Measurements from ENCODE around the gene RLBP1. TPM values are rescaled to one million over a fixed set of nuclear protein-coding genes. Genes with fewer than 3 reads are reported as not detected.

RLBP1 gene
- total and polyA plus RNA-seq, 9 of the 15 experiments (the other 6 are each of a cell fraction or from before 2014, with no cell fraction given) = 0.05 TPM; not detected in 8

DNA sequence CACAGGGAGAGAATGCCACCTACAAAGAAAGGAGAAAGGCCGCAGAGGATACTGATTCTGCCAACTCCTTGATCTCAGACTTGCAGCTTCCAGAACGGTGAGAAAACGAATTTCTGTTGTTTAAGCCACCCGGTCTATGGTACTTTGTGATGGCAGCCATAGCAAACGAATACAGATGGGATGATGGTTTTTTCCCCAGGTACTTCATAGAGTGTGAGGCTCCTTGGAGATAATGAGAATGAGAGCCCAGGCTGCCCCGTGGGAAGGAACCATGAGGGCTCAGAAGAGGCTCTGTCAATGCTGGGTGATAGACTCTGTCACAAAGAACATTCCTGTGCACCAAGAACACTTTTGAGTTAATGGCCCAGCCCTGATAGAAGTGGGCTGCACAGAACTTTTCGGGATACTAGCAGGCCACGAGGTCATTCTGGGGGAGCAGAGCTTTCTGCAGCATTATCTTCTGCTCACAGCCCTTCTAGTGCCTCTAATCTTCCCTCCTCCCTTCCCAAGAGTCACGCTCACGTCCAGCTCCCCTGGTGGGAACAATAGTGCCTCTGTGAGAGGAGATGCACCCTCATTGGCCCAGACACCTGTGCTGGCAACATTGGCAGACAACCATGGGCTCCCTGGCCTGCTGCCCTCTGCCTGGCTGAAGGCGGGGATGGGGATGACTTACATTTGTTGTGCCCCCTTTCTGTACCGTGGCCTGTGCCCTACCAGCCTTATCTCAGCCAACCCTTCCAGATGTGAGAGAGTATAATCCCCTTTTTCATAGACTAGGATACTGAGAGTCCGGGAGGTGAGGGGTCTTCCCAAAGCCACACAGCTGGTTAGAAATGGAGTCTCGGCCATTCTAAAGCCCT, 5.2 kb upstream of the RLBP1 start (continued):
- TF ChIP-seq ZNF592 (IDR thresholded peaks at IDR 0.05) = 0 out of 2 replicates have a peak, but pooled peaks have one; percentile 45
- TF ChIP-seq E2F8 (IDR thresholded peaks at IDR 0.05; ENCODE audit: low read depth, partially characterized antibody) = no peak
- TF ChIP-seq XRCC4 (IDR thresholded peaks at IDR 0.05; ENCODE audit: extremely low read depth, insufficient read depth, insufficient read length) = no peak
- no peak for TF ChIP-seq SMARCB1 (IDR thresholded peaks at IDR 0.05; ENCODE audit: insufficient read length, low read depth)
- TF ChIP-seq CTCF (IDR thresholded peaks at IDR 0.05 in 2 of 3, conservative IDR thresholded peaks at IDR 0.05 in 1 of 3; ENCODE audit: insufficient read depth in 2 of 3, low read depth in 1 of 3, low read length in 3 of 3) = peak in 1 of 3 experiments; percentile 2; a peak in 1 of 6 replicates
- TF ChIP-seq OTX1 (CRISPR knock-in tag; IDR thresholded peaks at IDR 0.05) = no peak
- 0 out of 2 replicates have a peak, but pooled peaks have one; percentile 36 for TF ChIP-seq MBD2 (IDR thresholded peaks at IDR 0.05; ENCODE audit: borderline replicate concordance, low read depth)
- no peak for TF ChIP-seq CHD4 (IDR thresholded peaks at IDR 0.05; ENCODE audit: insufficient read depth, insufficient replicate concordance, low read depth, low read length, poor library complexity, severe bottlenecking)
- TF ChIP-seq KLF16 (IDR thresholded peaks at IDR 0.05) = peak; percentile 34; the same call in 1 of the 2 replicates
- TF ChIP-seq CBFA2T2 (conservative IDR thresholded peaks at IDR 0.05) = peak; percentile 83
- TF ChIP-seq MED1 (CRISPR knock-in tag; IDR thresholded peaks at IDR 0.05; ENCODE audit: borderline replicate concordance) = no peak
- peak; percentile 72 to 78 for TF ChIP-seq KDM1A (IDR thresholded peaks at IDR 0.05)
- no peak for TF ChIP-seq PPARD (CRISPR knock-in tag; IDR thresholded peaks at IDR 0.05)
- peak; percentile 91 for TF ChIP-seq CBFA2T3 (IDR thresholded peaks at IDR 0.05)
- TF ChIP-seq BHLHE40 (IDR thresholded peaks at IDR 0.05; ENCODE audit: low read length) = peak; percentile 83
- TF ChIP-seq, protein P1, sequence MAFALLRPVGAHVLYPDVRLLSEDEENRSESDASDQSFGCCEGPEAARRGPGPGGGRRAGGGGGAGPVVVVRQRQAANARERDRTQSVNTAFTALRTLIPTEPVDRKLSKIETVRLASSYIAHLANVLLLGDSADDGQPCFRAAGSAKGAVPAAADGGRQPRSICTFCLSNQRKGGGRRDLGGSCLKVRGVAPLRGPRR (CRISPR knock-in tag; IDR thresholded peaks at IDR 0.05) = no peak
- TF ChIP-seq ZNF766 (CRISPR knock-in tag; conservative IDR thresholded peaks at IDR 0.05) = peak; percentile 60; the same call in 1 of the 2 replicates
- TF ChIP-seq ZNF668 (CRISPR knock-in tag; IDR thresholded peaks at IDR 0.05) = no peak

Data from K562 (cell line).